K562 (cell line): ENCODE measurements around the gene RNF187. TPM values are rescaled to one million over a fixed set of nuclear protein-coding genes. Genes with fewer than 3 reads are reported as not detected.
A peak's percentile ranks its signal among the peaks of the same experiment; 100 is the strongest.

Source experiments
- ARID4B ChIP-seq: sonication (generic); formaldehyde crosslinking; IDR thresholded peaks from 2 replicates; pipeline ENCODE4 v1.8.0; 2022; ENCODE audit warnings: mild to moderate bottlenecking, missing genetic modification reagents
- ASH1L ChIP-seq: fragments of 450-650 bp; IDR thresholded peaks from 2 replicates; pipeline ENCODE4 v1.6.1; 2018; ENCODE audit warnings: borderline replicate concordance, mild to moderate bottlenecking, low read depth; ENCODE audit not compliant: partially characterized antibody
- BMI1 ChIP-seq: fragments of 150-350 bp; IDR thresholded peaks from 2 replicates; pipeline ENCODE4 v1.6.1; 2014; ENCODE audit warnings: low read length
- CTCF ChIP-seq, 3 experiments: IDR thresholded peaks in 2 of 3; conservative IDR thresholded peaks in 1 of 3; 2 replicates each; pipeline ENCODE4 v1.5.1; 2011 to 2012; ENCODE audit warnings: low read length in 3 of 3, mild to moderate bottlenecking in 3 of 3, control low read depth in 2 of 3, improper control_type of control experiment in 1 of 3, inconsistent platforms in 1 of 3, low read depth in 1 of 3, mixed read lengths in 1 of 3, moderate library complexity in 1 of 3; ENCODE audit not compliant: insufficient read depth in 2 of 3
- ETS2 ChIP-seq: IDR thresholded peaks from 2 replicates; pipeline ENCODE4 v1.6.1; 2016; ENCODE audit warnings: borderline replicate concordance, missing genetic modification characterization, mild to moderate bottlenecking, moderate library complexity, missing compliant biosample characterization; ENCODE audit not compliant: poor library complexity, severe bottlenecking
- FOXJ3 ChIP-seq: sonication (generic); formaldehyde crosslinking; IDR thresholded peaks from 2 replicates; pipeline ENCODE4 v1.4.0; 2020; ENCODE audit warnings: mild to moderate bottlenecking, missing genetic modification reagents
- FUS ChIP-seq: fragments of 200-400 bp; formaldehyde crosslinking; optimal IDR thresholded peaks from 2 replicates; pipeline ENCODE3; 2017; ENCODE audit warnings: low read depth, low read length
- GATA2 ChIP-seq: sonication (generic); formaldehyde crosslinking; IDR thresholded peaks from 2 replicates; pipeline ENCODE4 v1.4.0; 2020; ENCODE audit warnings: mild to moderate bottlenecking, missing genetic modification reagents
- HEY1 ChIP-seq: fragments of 250-450 bp; sonication (Bioruptor Pico); IDR thresholded peaks from 2 replicates; pipeline ENCODE4 v1.5.0; 2020; ENCODE audit warnings: mild to moderate bottlenecking, moderate library complexity, borderline replicate concordance
- IFI16 ChIP-seq: fragments of 250-450 bp; sonication (Bioruptor Pico); IDR thresholded peaks from 2 replicates; pipeline ENCODE4 v2.1.2; 2022; ENCODE audit warnings: mild to moderate bottlenecking, inconsistent platforms
- KAT7 ChIP-seq: sonication (generic); formaldehyde crosslinking; IDR thresholded peaks from 2 replicates; pipeline ENCODE4 v1.8.0; 2022; ENCODE audit warnings: missing genetic modification reagents, mild to moderate bottlenecking, borderline replicate concordance
- PHB2 ChIP-seq: fragments of 450-650 bp; IDR thresholded peaks from 2 replicates; pipeline ENCODE4 v1.6.1; 2017; ENCODE audit warnings: low read depth
- RNF2 ChIP-seq: sonication (generic); IDR thresholded peaks from 2 replicates; pipeline ENCODE4 v1.6.1; 2016
- SP1 ChIP-seq: sonication (generic); formaldehyde crosslinking; IDR thresholded peaks from 2 replicates; pipeline ENCODE4 v1.8.1; 2022; ENCODE audit warnings: mild to moderate bottlenecking, missing genetic modification reagents
- XRCC4 ChIP-seq: IDR thresholded peaks from one replicate; pipeline ENCODE4 v1.6.1; 2011; ENCODE audit not compliant: insufficient read depth, insufficient read length; ENCODE audit errors: extremely low read depth
- ZC3H4 ChIP-seq: sonication (generic); formaldehyde crosslinking; IDR thresholded peaks from 2 replicates; pipeline ENCODE4 v1.9.0; 2021; ENCODE audit warnings: missing genetic modification reagents, borderline replicate concordance
- ZMIZ1 ChIP-seq, 2 experiments: fragments of 150-350 bp in 1 of 2; IDR thresholded peaks; 2 replicates each; pipeline ENCODE4 v1.6.1; 2012 to 2016; ENCODE audit warnings: low read depth in 2 of 2, low read length in 2 of 2, mild to moderate bottlenecking in 1 of 2, moderate library complexity in 1 of 2
- ZNF121 ChIP-seq: sonication (generic); formaldehyde crosslinking; conservative IDR thresholded peaks from 2 replicates; pipeline ENCODE4 v1.8.0; 2022; ENCODE audit warnings: missing genetic modification reagents
- ZNF384 ChIP-seq: IDR thresholded peaks from 2 replicates; pipeline ENCODE4 v1.6.1; 2012; ENCODE audit warnings: low read depth, low read length, improper control_type of control experiment
- polyA plus RNA-seq, 8 experiments: library from polyadenylated mRNA; depleted of rRNA in 4 of 8; stranded (reverse) in 5 of 8; unstranded in 3 of 8; fragments of >200 nt; fragmentation: Nextera tagmentation in 2 of 8; fragmentation: Illumina TruSeq in 1 of 8; extraction: Ambion mirVana in 2 of 8; extraction: Trizol in 1 of 8; gene quantifications; 2 replicates each; pipeline versions ENCODE4 v1.2.1 to v1.2.3, GENCODE V29; 2011 to 2014; ENCODE audit warnings: inconsistent platforms in 1 of 8, missing spikeins in 1 of 8
- total RNA-seq, 7 experiments: library from RNA; depleted of rRNA in 6 of 7; stranded (reverse); fragments of >200 nt in 6 of 7; fragmentation: Illumina TruSeq in 2 of 7; extraction: Trizol in 2 of 7; gene quantifications; 2 replicates each; pipeline versions ENCODE4 v1.2.1 to v1.2.3, GENCODE V29; 2011 to 2021; ENCODE audit warnings: low replicate concordance in 1 of 7

The RNF187 gene
- total and polyA plus RNA-seq, 9 of the 15 experiments (the other 6 are each of a cell fraction or from before 2014, with no cell fraction given) = 2.3 to 119 (median 41.9) TPM

- TF ChIP-seq ARID4B (peak; percentile 91), BMI1 (no peak), ZC3H4 (CRISPR knock-in tag) (no peak), CTCF (IDR thresholded peaks at IDR 0.05 in 2 of 3, conservative IDR thresholded peaks at IDR 0.05 in 1 of 3; ENCODE audit: insufficient read depth in 2 of 3, low read depth in 1 of 3, low read length in 3 of 3) (no peak), IFI16 (CRISPR knock-in tag) (no peak), GATA2 (CRISPR knock-in tag) (peak; percentile 61), RNF2 (peak; percentile 82), XRCC4 (no peak), PHB2 (peak; percentile 50; the same call in 1 of the 2 replicates), FOXJ3 (CRISPR knock-in tag) (peak; percentile 68), ZMIZ1 (IDR thresholded peaks at IDR 0.05; ENCODE audit: low read depth in 2 of 2, low read length in 2 of 2) (no peak), ZNF121 (CRISPR knock-in tag) (peak; percentile 67), SP1 (CRISPR knock-in tag) (peak; percentile 95), ZNF384 (no peak), KAT7 (CRISPR knock-in tag) (peak; percentile 91), ASH1L (peak; percentile 91), HEY1 (CRISPR knock-in tag) (peak; percentile 40; the same call in 1 of the 2 replicates), ETS2 (tag) (no peak), FUS (no peak)
Measured at GRCh38 chr1:228486596-228487335, 416 bp upstream of the RNF187 start (continued).
